ENCODE results near the gene KLHL17. TPM values are rescaled to one million over a fixed set of nuclear protein-coding genes. Genes with fewer than 3 reads are reported as not detected.

The KLHL17 gene
- total RNA-seq, 3 donors from 2014 or later (not counting 1 experiment from before 2014, with no cell fraction given), result 17.8 to 33.5 (median 22.4) TPM

GRCh38 chr1:914891-915280 lies 45.5 kb upstream of the KLHL17 start:
- 86% methylated on average over 6 of the region's 6 CpGs for WGBS (ENCODE audit: insufficient coverage)
- no peak overlapping the region for H3K27ac Mint-ChIP-seq
- ATAC-seq (no peak), DNase-seq (no peak)
- H3K36me3 ChIP-seq (ENCODE audit: control insufficient read depth, insufficient read depth, low read length), result no peaks in the 10 kb centered on the region
- H3K9me3 ChIP-seq (ENCODE audit: control insufficient read depth, insufficient read depth, low read length), result no peaks in the 10 kb centered on the region
- H3K27me3 Mint-ChIP-seq (ENCODE audit: low read depth in 2 of 2), result peaks cover 18 to 30% of the 10 kb centered on the region in 2 donors
- no peaks in the 10 kb centered on the region for H3K4me1 Mint-ChIP-seq
- peaks cover 7% of the 10 kb centered on the region for H3K27me3 ChIP-seq (ENCODE audit: control insufficient read depth, insufficient read depth, low read length)
- H3K4me1 ChIP-seq (ENCODE audit: control insufficient read depth, insufficient read depth, low read length), result no peaks in the 10 kb centered on the region
- H3K27ac ChIP-seq (ENCODE audit: low read length), result no peak overlapping the region
- H3K36me3 Mint-ChIP-seq, result no peaks in the 10 kb centered on the region
- intact Hi-C loops (cut with micrococcal nuclease), result no loop called here
- no peak overlapping the region for H3K4me3 ChIP-seq (ENCODE audit: low read length)
- no peaks in the 10 kb centered on the region for H3K9me3 Mint-ChIP-seq
- H3K4me3 Mint-ChIP-seq, result no peak overlapping the region
- TF ChIP-seq, protein P1, sequence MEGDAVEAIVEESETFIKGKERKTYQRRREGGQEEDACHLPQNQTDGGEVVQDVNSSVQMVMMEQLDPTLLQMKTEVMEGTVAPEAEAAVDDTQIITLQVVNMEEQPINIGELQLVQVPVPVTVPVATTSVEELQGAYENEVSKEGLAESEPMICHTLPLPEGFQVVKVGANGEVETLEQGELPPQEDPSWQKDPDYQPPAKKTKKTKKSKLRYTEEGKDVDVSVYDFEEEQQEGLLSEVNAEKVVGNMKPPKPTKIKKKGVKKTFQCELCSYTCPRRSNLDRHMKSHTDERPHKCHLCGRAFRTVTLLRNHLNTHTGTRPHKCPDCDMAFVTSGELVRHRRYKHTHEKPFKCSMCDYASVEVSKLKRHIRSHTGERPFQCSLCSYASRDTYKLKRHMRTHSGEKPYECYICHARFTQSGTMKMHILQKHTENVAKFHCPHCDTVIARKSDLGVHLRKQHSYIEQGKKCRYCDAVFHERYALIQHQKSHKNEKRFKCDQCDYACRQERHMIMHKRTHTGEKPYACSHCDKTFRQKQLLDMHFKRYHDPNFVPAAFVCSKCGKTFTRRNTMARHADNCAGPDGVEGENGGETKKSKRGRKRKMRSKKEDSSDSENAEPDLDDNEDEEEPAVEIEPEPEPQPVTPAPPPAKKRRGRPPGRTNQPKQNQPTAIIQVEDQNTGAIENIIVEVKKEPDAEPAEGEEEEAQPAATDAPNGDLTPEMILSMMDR (IDR thresholded peaks at IDR 0.05), result no peak

GRCh38 chr1:915295-916172 lies 44.9 kb upstream of the KLHL17 start:
- WGBS (ENCODE audit: insufficient coverage), result 77% methylated on average over 28 of the region's 28 CpGs
- DNase-seq (no peak), ATAC-seq (no peak)
- H3K36me3 Mint-ChIP-seq, result no peaks in the 10 kb centered on the region
- no peaks in the 10 kb centered on the region for H3K9me3 Mint-ChIP-seq
- H3K27ac Mint-ChIP-seq, result no peak overlapping the region
- Histone ChIP-seq H3K9me3 (ENCODE audit: control insufficient read depth, insufficient read depth, low read length) (no peaks in the 10 kb centered on the region), H3K36me3 (ENCODE audit: control insufficient read depth, insufficient read depth, low read length) (no peaks in the 10 kb centered on the region), H3K4me1 (ENCODE audit: control insufficient read depth, insufficient read depth, low read length) (peaks cover 3% of the 10 kb centered on the region), H3K27ac (ENCODE audit: low read length) (no peak overlapping the region), H3K4me3 (ENCODE audit: low read length) (no peak overlapping the region), H3K27me3 (ENCODE audit: control insufficient read depth, insufficient read depth, low read length) (peaks cover 10% of the 10 kb centered on the region)
- intact Hi-C loops (cut with micrococcal nuclease), result no loop called here
- TF ChIP-seq, protein P1 (IDR thresholded peaks at IDR 0.05), result no peak
- H3K4me3 Mint-ChIP-seq, result no peak overlapping the region
- H3K27me3 Mint-ChIP-seq (ENCODE audit: low read depth in 2 of 2), result peaks cover 18 to 31% of the 10 kb centered on the region in 2 donors
- peaks cover 0 to 1% of the 10 kb centered on the region in 2 donors for H3K4me1 Mint-ChIP-seq

DNA sequence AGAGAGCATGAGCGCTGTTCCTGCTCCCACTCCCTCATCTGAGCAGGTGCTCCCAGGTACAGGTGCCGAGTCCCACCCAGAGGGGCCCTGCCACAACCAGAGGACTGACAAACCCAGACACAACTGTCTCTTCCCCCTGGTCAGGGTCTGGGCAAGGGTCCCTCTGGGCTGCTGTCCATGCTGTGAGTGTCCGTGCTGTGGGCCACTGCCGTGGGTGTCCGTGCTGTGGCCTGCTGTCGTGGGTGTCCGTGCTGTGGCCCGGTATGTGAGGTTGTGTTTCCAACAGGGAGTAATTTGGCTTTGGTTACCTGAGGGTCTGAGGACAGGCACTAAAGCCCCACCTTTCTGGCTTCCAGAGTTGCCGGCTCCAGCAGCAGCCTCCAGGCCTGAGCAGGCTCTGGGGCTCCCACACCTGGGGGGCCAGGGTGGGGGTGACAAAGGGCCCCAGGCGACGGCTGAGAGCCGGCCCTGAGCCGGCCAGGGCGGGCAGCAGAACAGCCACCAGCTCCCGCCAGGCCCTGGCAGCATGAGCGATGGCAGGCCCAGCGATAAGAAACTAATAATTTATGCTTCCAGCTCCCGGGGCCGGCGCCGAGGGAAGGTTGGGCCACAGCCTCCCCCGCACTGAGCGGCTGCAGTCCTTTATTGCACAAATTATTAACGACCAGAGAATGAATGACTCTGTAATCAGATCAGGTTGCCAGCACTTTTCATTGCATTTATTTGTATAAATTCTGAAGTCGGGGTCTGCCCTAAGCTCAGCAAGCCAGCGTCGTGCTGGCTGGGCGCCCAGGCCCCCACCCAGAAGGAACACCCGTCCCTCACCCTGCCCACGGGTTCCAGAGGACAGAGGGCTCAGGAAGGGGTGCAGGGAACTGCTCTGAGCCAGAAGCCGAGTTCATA lies 44.0 kb upstream of the KLHL17 start:
- Mint-ChIP-seq H3K27me3 (ENCODE audit: low read depth in 2 of 2) (peaks cover 14 to 28% of the 10 kb centered on the region in 2 donors), H3K9me3 (no peaks in the 10 kb centered on the region), H3K4me1 (peaks cover 0 to 7% of the 10 kb centered on the region in 2 donors), H3K36me3 (no peaks in the 10 kb centered on the region), H3K27ac (no peak overlapping the region), H3K4me3 (no peak overlapping the region)
- TF ChIP-seq, protein P1 (IDR thresholded peaks at IDR 0.05), result no peak
- peaks cover 16% of the 10 kb centered on the region for H3K27me3 ChIP-seq (ENCODE audit: control insufficient read depth, insufficient read depth, low read length)
- WGBS (ENCODE audit: insufficient coverage), result 59% methylated on average over 31 of the region's 31 CpGs
- H3K4me3 ChIP-seq (ENCODE audit: low read length), result no peak overlapping the region
- intact Hi-C loops (cut with micrococcal nuclease), result no loop called here
- DNase-seq, result no peak
- H3K4me1 ChIP-seq (ENCODE audit: control insufficient read depth, insufficient read depth, low read length), result peaks cover 11% of the 10 kb centered on the region
- H3K9me3 ChIP-seq (ENCODE audit: control insufficient read depth, insufficient read depth, low read length), result no peaks in the 10 kb centered on the region
- ATAC-seq, result no peak
- no peak overlapping the region for H3K27ac ChIP-seq (ENCODE audit: low read length)
- no peaks in the 10 kb centered on the region for H3K36me3 ChIP-seq (ENCODE audit: control insufficient read depth, insufficient read depth, low read length)

Data from natural killer cell (primary cell).